ENCODE results near the gene FBN1.

The FBN1 gene

GRCh38 chr15:48514103-48514816 lies 131.2 kb downstream of the FBN1 start:
- DNase-seq (ENCODE audit: low read depth): no peak

DNA sequence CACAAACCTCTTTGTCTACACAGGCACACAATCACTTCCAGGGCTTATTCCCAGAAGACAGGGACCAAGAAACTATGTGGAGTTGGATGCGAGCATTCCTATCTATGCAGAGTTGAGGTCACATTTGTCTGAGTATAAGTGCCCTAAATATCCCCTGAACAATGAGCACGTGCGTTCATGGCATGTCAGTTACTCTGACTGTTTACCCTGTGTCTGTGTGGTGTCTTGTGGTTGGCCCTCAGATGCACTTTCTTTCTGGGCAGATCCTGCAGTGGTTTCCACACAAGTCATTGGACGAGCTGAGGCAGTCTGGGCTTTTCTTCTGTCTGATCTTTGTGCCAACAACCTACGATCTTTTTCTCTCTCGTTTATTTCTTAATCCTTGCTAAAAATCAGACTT lies 134.5 kb downstream of the FBN1 start:
- no peak for DNase-seq (ENCODE audit: low read depth)

- peak; percentile 7 for DNase-seq (ENCODE audit: low read depth)
These were observed 138.0 kb downstream of the FBN1 start for GRCh38 chr15:48507416-48508065.

DNA sequence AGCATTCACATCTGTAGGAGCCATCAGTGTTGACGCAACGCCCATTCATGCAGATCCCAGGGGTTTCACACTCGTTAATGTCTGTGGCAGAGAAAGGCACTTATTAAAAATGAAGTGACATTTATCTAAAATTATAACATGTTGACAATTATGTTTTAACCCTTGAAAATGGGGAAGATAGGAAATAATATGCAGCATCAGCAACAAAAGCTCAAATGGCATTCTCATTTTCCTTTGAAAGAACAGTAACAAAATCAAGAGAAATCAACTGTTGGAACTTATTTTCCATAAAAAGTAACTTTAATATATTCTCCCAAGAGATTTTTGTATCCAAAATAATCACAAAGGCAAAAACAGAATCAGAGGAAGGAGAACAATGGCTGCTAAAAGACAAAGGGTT lies 140.4 kb downstream of the FBN1 start:
- no peak for DNase-seq (ENCODE audit: low read depth)

DNA sequence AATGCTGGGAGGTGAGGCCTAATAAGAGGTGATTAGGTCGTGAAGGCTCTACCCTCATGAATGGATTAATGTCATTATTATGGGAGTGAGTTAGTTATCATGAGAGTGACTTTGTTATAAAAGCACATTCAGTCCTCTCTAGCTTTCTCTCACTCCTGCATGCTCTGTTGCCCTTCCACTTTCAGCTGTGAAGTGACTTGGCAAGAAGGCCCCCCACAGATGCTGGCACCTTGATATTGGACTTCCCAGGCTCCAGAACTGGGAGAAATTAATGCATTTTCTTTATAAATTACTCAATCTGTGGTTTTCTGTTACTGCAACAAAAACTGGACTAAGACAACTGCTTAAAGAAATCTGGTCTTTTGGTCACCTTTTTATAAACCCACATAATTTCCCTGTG lies 144.3 kb downstream of the FBN1 start:
- no peak for DNase-seq (ENCODE audit: low read depth)

DNA sequence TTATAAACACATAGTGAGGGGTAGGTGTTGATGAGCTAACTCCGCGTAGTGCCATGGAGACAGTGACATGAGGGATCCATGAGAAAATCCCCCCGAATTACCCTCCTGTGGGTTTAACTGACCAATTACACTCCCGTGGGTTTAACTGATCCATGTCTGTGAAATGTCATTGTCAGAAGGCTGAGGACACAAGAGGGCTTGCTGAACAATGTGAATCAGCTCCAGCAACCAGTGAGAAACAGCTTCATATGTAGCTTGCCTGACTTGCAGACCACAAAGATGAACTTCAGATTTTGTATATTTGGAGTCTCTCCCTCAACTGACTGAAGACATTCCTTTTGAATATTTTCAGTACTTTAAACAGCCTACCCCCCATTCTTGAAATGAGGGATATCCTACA lies 144.9 kb downstream of the FBN1 start:
- no peak for DNase-seq (ENCODE audit: low read depth)

- no peak for DNase-seq (ENCODE audit: low read depth)
These were observed 145.5 kb downstream of the FBN1 start for GRCh38 chr15:48499978-48500377.

GRCh38 chr15:48498828-48499227 lies 146.7 kb downstream of the FBN1 start:
- DNase-seq (ENCODE audit: low read depth): no peak

DNA sequence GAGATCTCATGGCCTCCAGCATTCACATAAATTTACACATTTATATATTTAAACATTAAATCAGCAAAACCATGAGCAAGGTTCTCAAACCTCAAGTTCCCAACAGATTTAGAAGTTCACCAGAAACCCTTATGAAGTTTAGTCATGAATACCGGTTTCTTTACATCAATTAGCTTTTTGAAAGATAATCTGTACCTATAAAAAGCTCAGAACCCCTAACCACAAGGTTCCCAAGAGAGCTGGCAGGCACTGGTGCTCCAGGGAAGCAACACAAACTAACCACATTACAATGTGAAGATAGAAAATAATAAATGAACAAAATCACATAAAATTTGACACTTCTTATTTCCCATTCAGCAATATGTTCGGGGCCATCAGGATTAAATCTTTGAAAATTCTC lies 150.9 kb downstream of the FBN1 start:
- DNase-seq (ENCODE audit: low read depth): no peak

DNA sequence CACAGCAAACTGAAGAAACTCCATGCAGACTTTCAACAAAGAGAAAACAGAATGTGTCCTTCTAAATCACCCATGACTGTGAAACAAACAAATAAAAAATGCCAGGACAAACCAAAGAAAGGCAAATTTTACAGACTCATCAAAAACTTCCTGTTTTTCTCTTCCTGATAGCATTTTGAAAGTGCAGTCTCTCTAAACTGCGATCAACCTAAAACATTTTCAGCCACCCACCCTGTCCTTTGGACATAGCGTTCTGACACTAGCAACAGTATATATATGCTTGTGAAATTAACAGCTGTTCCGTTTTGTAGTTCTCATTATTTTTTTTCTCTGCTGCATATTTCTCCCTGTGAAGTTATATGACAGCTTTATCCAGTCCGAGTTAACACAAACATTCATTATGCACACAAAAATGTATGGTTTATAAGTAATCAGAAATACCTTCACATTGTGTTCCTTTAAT lies 151.7 kb downstream of the FBN1 start:
- DNase-seq (ENCODE audit: low read depth): no peak

GRCh38 chr15:48493084-48493762 lies 152.3 kb downstream of the FBN1 start:
- no peak for DNase-seq (ENCODE audit: low read depth)

DNA sequence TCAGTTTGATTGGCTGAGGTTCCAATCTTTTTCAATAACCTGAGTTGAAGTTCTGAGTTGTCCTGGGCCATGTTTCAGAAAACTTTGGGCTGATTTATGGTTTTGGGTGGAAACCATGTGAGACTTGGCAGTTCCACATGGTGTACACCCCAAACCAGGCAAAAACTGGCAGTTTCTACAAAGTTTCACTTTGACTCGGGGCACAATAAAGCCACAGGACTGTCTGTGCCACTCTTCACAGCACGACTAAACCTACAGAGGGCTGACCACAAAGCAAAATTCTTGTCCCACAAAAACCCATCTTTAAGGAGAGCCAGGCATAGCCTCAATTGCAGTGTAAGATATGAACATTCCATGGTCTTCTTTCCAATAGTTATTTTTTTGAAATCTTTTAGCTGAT lies 159.3 kb downstream of the FBN1 start:
- DNase-seq (ENCODE audit: low read depth): no peak

- no peak for DNase-seq (ENCODE audit: low read depth)
These were observed 163.7 kb downstream of the FBN1 start for GRCh38 chr15:48481802-48482201.

DNA sequence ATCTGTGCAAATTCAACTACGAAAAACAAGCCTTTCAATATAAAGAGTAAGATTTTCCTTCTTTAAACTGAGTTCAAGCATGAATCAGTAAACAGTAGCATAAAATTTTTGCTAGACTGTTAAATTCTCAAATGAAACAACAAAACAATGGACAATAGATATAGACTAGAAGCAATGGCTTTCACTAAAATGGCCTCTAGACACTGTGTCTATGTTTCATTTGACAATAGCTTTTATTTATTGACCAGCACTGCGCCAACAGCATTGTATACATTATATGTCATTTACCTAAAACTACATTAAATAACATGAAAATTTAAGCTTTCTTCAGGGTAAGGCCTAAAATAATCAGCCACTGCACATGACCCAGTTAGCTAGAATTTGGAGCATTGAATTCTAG lies 165.8 kb downstream of the FBN1 start:
- DNase-seq (ENCODE audit: low read depth): no peak

- no peak for DNase-seq (ENCODE audit: low read depth)
These were observed 166.9 kb downstream of the FBN1 start for GRCh38 chr15:48478581-48478980.

DNA sequence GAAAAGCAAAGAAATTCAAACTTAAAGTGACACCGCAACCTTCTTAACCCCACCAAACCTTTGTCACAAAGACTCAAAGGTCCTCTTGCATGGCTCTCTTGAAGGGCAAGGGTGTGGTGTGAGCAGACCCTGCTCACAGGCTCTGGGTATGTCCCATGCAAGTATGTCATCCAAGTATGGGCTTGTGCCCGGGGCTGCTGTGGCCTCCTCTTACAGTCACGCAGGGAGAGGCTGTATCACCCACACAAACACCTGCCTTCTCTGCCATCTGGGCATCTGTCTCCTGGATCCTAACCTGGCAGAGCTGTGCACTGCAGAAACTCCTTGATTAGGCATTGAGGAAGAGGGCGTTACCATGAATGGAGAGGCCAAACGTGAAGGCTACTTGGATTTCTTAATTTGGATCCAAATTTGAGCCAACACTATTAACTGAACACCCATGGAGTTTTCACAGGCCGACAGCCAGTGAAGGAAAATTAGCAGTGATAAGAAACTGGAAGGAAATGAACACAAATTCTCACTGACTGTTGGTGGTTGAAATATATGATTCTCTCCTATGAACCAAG lies 167.6 kb downstream of the FBN1 start:
- no peak for DNase-seq (ENCODE audit: low read depth)

DNA sequence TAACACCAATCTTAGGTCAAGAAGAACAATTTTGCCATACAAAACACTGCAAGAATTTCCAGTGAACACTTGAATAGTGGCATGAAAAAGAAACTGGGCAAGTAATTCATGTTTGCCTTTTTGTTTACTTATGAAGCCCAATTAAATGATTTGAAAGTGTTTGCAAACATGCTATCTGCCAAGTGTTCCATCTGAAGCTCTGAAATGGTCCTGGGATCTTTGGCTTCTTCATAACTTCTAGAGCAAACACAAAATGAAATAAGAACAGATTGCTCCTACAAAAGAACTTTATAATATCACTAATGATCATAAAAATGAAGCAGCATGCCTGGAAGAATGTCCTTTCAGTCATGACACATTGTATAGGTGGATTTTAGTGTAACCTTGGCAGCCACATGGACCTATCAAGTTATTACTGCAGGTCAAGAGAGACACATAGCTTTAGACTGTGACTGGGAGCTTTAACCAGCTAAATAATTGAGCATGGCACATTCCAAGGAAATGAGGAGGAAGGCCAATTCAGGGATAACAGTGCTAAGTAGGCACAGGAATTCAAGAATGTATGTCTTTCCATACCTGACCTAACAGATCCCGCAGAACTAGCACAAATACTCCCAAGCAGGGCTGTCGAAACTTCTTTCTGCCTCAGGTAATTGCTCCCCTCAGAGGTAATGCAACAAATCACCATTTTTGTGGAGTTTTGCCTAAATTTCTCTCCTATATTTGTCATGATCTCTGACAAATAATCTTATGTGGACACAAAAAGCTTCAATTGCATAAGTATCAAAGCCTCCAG lies 169.7 kb downstream of the FBN1 start:
- no peak for DNase-seq (ENCODE audit: low read depth)

GRCh38 chr15:48473667-48474066 lies 171.8 kb downstream of the FBN1 start:
- no peak for DNase-seq (ENCODE audit: low read depth)

- no peak for DNase-seq (ENCODE audit: low read depth)
These were observed 172.8 kb downstream of the FBN1 start for GRCh38 chr15:48472756-48473155.

DNA sequence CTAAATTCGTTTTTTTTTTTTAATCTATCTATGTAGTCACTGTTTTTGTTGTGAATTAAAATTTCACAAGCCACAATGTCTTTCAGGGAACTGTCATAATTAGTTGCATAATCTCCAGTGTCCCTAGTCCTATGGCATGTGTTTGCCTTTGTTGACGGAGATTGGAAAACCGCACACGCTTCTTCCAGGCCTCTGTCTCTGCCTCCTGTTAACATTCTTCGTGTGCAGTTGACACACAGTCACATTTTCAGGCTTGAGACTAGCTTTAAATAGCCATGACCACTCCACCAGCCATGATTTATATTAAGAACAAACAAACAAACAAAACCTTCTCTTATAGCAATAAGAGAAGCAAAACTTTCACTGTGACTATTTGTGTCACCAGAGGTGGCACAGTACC lies 174.4 kb downstream of the FBN1 start:
- no peak for DNase-seq (ENCODE audit: low read depth)

GRCh38 chr15:48470096-48470495 lies 175.4 kb downstream of the FBN1 start:
- DNase-seq (ENCODE audit: low read depth): no peak

DNA sequence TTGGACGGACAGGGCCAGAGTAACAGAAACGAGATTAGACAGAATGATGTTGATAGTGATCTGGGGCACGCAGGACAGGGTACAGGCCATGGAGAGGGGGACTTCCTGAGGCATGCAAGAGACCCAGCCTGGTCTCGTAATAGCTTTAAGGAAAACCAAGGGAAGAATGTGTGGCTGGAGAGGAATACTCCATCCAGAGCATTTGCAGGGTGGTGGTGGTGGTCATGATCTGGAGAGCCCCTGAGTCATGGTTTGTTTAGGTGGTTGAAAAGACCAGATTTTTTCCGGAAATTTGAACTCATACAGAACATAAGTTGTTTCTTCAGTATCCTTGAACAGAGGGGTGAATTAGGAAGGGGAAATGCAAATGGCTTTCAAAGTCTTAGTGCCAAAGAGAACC lies 175.8 kb downstream of the FBN1 start:
- DNase-seq (ENCODE audit: low read depth): no peak
